ENCODE results near the gene C2. TPM values are rescaled to one million over a fixed set of nuclear protein-coding genes. Genes with fewer than 3 reads are reported as not detected.

The C2 gene
- under 1 TPM; 0.61 to 0.80 TPM for total RNA-seq

DNA sequence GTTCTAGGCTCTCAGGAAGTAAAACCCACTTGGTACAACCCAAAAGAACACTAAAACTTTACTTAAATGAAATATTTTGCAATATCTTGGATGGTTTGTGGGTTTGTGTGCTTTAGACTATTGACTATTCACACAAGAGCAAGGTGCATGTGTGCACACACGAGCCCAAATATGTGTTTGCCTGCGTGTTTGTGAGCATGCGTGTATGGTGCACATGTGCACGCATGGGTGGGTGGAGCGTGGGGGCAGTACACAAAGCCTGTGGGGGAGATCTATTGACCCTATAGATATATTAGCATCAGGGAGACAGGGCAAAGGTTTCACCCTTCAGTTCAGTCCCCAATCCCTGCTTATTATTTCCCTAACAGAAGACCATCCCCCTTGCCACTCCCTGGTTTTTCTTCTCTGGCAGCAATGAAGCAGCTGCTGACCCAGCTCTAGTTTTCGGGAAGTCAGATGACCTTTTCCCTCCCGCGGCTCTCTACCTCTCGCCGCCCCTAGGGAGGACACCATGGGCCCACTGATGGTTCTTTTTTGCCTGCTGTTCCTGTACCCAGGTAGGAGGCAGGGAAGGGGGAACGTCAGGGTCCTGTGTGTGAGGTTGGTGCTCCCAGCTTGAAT is at the start of gene C2:
C2 (plus strand) TSS at position 476 of the 621 bp plus-strand sequence; CDS start at position 512, 36 bp downstream.
- Mint-ChIP-seq H3K4me1 (no peaks in the 10 kb centered on the region), H3K4me3 (no peak within 1 kb of the TSS), H3K9me3 (ENCODE audit: low read depth) (no peaks in the 10 kb centered on the region), H3K27ac (no peak within 1 kb of the TSS), H3K27me3 (peaks cover 5% of the 10 kb centered on the region), H3K36me3 (no peaks in the 10 kb centered on the region)
- DNase-seq: no peak
- no peak for ATAC-seq
- CTCF ChIA-PET: no interaction called here

DNA sequence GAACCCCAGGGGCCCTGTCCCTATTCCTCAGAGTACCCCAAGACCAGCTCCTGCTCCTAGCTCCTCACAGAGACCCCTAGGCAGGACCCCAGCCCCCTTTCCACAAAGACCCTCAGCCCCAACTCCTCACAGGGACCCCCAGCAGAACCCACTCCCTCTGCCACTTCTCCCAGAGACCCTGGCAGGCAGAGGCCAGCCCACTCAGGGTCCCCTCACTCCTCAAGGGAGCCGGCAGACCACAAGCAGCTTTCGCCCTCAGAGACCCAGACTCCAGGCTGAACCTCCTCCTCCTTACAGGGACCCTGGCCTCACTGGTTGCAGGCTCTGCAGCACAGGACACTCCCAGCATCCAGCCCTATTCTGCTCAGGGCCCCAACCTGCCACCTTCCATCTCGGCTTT is 49.3 kb upstream of the C2 start:
- CTCF ChIA-PET: no interaction called here
- Mint-ChIP-seq H3K4me1 (peaks cover 2% of the 10 kb centered on the region), H3K27me3 (no peaks in the 10 kb centered on the region), H3K9me3 (ENCODE audit: low read depth) (no peaks in the 10 kb centered on the region), H3K36me3 (peaks cover 13% of the 10 kb centered on the region), H3K4me3 (no peak overlapping the region), H3K27ac (no peak overlapping the region)
- DNase-seq: no peak
- ATAC-seq: no peak

DNA sequence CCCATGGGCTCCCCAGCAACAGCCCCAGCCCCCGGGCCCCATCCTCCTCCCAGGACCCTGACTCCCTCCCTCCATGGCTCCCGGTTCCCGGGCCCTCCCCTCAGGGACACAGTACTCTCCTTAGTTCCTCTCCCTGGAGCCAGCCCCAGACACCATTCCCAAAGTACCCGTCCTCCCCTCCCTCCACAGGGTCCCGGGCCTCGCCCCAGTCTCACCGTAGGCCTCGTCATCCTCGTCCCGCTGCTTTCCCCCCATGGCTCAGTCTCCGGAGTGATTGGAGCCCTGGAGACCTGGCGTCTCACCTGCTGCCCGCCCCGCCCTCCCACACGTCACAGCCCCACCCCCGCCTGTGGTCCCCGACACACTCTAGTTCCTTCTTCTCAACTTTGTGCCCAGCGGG is 48.8 kb upstream of the C2 start, which contains the start of gene SLC44A4:
SLC44A4 (minus strand) TSS at position 272 of the 400 bp plus-strand sequence; CDS start at position 255, 17 bp downstream.
- H3K4me3 Mint-ChIP-seq: no peak within 1 kb of the TSS
- no peak within 1 kb of the TSS for H3K27ac Mint-ChIP-seq
- no peaks in the 10 kb centered on the region for H3K9me3 Mint-ChIP-seq (ENCODE audit: low read depth)
- ATAC-seq (no peak), DNase-seq (no peak)
- CTCF ChIA-PET: no interaction called here
- H3K36me3 Mint-ChIP-seq: peaks cover 13% of the 10 kb centered on the region
- peaks cover 2% of the 10 kb centered on the region for H3K4me1 Mint-ChIP-seq
- no peaks in the 10 kb centered on the region for H3K27me3 Mint-ChIP-seq

DNA sequence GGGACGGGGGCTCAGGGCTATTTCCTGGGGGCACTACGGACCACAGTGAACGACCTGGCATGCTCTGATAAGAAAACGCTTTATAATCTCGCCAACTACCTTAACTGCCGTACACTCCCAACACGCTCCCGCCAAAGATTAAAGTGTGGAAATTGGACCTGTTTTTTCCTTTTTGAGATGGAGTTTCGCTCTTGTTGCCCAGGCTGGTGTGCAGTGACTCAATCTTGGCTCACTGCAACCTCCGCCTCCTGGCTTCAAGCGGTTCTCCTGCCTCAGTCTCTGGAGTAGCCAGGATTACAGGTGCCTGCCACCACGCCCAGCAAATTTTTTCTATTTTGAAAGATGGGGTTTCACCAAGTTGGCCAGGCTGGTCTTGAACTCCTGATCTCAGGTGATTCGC is 48.4 kb upstream of the C2 start:
- Mint-ChIP-seq H3K27me3 (no peaks in the 10 kb centered on the region), H3K27ac (no peak overlapping the region), H3K9me3 (ENCODE audit: low read depth) (no peaks in the 10 kb centered on the region), H3K4me3 (no peak overlapping the region), H3K4me1 (peaks cover 2% of the 10 kb centered on the region), H3K36me3 (peaks cover 13% of the 10 kb centered on the region)
- no peak for DNase-seq
- CTCF ChIA-PET: no interaction called here
- ATAC-seq: no peak

DNA sequence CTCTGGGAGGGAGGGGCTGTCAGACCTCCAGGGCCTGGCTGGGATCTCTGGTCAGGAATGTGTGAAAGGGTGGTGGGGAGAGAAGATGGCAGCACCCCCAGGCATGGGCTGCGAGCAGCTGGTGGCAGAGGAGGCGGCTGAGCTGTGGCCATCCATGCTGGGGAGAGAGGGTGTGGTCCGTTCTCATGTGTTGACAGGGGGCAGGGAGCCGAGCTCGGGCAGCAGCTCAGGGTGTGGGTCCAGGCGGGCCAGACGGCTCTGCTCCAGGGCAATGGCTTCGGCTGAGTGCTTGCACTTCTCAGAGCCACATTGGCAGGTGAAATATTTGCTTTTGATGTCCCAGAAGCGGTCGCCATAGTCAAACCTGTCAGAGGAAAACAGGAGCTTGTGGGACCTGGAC is 47.6 kb upstream of the C2 start:
- H3K9me3 Mint-ChIP-seq (ENCODE audit: low read depth): no peaks in the 10 kb centered on the region
- peaks cover 2% of the 10 kb centered on the region for H3K4me1 Mint-ChIP-seq
- peaks cover 13% of the 10 kb centered on the region for H3K36me3 Mint-ChIP-seq
- ATAC-seq (no peak), DNase-seq (no peak)
- no peaks in the 10 kb centered on the region for H3K27me3 Mint-ChIP-seq
- no peak overlapping the region for H3K27ac Mint-ChIP-seq
- CTCF ChIA-PET: interaction anchor here (1.4 kb wide), 1 partner anchor 9 kb away, joined by 5 read pairs; no protein-coding TSS in a partner anchor
- H3K4me3 Mint-ChIP-seq: no peak overlapping the region

DNA sequence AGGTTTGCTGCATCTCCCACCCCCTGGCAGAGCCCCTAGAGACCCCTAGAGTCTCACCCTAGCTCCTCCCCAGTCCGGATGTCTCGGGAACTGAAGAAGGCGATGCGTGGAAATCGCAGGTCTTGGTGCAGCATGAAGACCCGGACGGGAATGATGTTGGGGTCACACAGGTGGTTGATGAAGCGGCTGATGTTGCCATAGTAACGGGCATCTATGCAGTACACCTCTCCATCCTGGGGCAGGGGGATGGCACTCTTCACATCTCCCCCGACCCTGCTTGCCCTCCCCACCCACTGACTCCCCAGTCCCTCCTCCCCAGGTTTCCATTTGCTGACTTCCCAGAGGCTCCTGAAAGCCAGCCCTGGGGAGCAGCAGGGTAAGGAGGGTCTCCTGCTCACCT is 46.9 kb upstream of the C2 start:
- DNase-seq: no peak
- no peak overlapping the region for H3K27ac Mint-ChIP-seq
- H3K4me3 Mint-ChIP-seq: no peak overlapping the region
- H3K27me3 Mint-ChIP-seq: no peaks in the 10 kb centered on the region
- CTCF ChIA-PET: interaction anchor here (1.4 kb wide), 1 partner anchor 8 kb away, joined by 5 read pairs; no protein-coding TSS in a partner anchor
- H3K36me3 Mint-ChIP-seq: peaks cover 13% of the 10 kb centered on the region
- no peaks in the 10 kb centered on the region for H3K9me3 Mint-ChIP-seq (ENCODE audit: low read depth)
- peaks cover 2% of the 10 kb centered on the region for H3K4me1 Mint-ChIP-seq
- no peak for ATAC-seq

DNA sequence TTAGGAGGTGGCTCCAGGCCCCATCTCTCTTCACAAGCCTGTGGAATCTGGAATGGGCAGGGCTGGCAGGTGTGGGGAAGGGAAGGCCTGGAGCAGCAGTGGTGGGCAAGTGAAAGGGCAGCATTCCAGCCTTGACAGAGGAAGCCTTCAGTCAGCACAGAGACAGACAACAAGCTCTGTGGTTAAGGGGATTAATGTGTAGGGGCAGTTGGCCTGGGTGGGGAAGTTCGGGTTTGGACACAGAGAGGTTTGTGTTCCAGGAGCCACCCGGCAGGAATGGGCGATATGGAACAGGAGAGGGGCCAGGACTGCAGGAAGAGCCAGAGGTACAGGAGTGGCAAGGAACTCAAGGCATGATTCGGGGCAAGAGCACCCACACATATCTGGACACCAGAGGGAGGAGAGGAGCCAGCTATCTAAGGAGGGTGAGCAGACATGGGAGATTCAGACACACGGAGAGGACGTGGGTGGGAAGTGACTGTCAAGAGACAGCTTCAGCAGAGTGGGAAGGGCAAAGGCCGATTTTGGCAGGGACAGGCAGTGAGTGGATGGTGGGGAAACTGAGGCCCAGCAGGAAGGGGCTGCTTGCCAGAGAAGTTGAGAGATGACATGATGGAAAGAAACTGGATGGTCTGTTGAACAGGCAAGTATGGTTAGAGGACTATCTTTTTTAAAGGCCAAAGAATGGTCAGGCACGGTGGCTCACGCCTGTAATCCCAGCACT is 46.2 kb upstream of the C2 start:
- ATAC-seq (no peak), DNase-seq (no peak)
- Mint-ChIP-seq H3K4me1 (no peaks in the 10 kb centered on the region), H3K27ac (no peak overlapping the region), H3K9me3 (ENCODE audit: low read depth) (no peaks in the 10 kb centered on the region), H3K36me3 (peaks cover 17% of the 10 kb centered on the region), H3K27me3 (no peaks in the 10 kb centered on the region), H3K4me3 (no peak overlapping the region)
- CTCF ChIA-PET: interaction anchor here (0.7 to 1.0 kb wide), 2 partner anchors 10 to 50 kb away, joined by 3 read pairs; no protein-coding TSS in a partner anchor

DNA sequence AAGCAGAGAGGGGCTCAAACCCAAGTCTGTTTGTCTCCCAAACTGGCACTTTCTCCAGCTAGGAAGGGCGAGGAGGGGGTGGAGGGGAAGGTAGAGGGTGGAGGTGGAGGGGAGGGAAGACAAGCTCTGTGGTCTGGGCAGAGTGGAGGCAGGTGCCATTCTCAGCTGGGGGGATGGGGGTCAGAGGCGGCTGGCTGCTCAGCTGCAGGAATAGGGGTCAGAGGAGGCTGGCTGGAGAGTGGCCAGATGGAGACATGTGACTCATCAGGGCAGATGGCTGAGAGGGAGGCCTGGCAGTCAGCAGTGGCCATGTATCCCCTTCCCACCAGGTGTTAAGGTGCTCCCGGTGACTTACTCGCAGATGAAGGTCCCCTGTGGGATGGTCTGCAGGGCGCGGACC is 45.2 kb upstream of the C2 start:
- Mint-ChIP-seq H3K4me1 (no peaks in the 10 kb centered on the region), H3K27ac (no peak overlapping the region), H3K36me3 (peaks cover 20% of the 10 kb centered on the region), H3K4me3 (no peak overlapping the region), H3K9me3 (ENCODE audit: low read depth) (no peaks in the 10 kb centered on the region), H3K27me3 (no peaks in the 10 kb centered on the region)
- CTCF ChIA-PET: no interaction called here
- ATAC-seq: no peak
- DNase-seq: no peak

DNA sequence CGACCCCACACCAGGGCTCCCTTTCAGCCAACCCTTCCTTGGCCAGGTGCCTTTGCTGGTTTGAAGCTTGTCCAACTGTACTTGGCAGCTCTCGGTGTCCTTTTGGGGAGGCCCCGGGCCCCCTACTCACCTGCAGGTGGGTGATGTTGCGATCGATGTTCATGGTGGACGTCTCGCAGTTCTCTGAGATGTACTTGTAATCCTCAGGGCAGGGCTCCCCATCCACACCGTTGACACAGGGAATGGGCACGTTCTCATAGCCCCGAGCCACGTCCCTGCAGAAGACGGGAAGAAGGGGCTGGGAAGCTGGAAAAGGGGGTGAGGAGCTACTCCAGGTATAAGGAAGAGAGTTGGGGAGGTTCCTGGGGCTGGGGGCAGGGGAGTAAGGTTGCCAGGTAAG is 43.8 kb upstream of the C2 start:
- H3K9me3 Mint-ChIP-seq (ENCODE audit: low read depth): no peaks in the 10 kb centered on the region
- H3K4me3 Mint-ChIP-seq: no peak overlapping the region
- no peak overlapping the region for H3K27ac Mint-ChIP-seq
- no peak for DNase-seq
- CTCF ChIA-PET: interaction anchor here (1.3 kb wide), 1 partner anchor 15 kb away, joined by 3 read pairs; no protein-coding TSS in a partner anchor
- H3K27me3 Mint-ChIP-seq: no peaks in the 10 kb centered on the region
- no peaks in the 10 kb centered on the region for H3K4me1 Mint-ChIP-seq
- H3K36me3 Mint-ChIP-seq: peaks cover 23% of the 10 kb centered on the region
- no peak for ATAC-seq

DNA sequence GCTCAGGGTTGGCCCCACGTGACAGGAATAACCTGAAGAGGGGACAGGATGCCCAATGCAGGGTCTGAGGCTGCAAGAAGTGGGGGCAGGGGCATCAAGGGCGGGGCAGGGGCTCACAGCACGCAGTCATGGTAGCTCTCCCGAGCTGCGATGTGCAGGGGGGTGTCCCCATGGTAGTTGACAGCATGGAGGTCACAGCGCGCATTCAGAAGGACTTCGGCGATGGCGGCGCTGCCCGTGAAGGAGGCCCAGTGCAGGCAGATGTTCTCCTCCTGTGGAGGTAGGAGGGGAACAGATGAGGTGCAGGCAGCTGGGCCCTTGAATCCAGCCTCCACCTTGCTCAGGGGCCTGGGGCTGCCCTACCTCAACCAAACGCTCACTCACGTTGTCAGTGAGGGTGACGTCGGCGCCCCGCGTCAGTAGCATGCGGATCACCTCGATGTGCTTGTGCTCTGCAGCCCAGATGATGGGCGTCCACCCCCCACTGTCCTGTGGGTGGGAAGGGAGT is 42.9 kb upstream of the C2 start:
- Mint-ChIP-seq H3K36me3 (peaks cover 26% of the 10 kb centered on the region), H3K4me3 (no peak overlapping the region), H3K4me1 (no peaks in the 10 kb centered on the region), H3K9me3 (ENCODE audit: low read depth) (no peaks in the 10 kb centered on the region), H3K27me3 (no peaks in the 10 kb centered on the region), H3K27ac (no peak overlapping the region)
- CTCF ChIA-PET: no interaction called here
- DNase-seq: no peak
- ATAC-seq: no peak

DNA sequence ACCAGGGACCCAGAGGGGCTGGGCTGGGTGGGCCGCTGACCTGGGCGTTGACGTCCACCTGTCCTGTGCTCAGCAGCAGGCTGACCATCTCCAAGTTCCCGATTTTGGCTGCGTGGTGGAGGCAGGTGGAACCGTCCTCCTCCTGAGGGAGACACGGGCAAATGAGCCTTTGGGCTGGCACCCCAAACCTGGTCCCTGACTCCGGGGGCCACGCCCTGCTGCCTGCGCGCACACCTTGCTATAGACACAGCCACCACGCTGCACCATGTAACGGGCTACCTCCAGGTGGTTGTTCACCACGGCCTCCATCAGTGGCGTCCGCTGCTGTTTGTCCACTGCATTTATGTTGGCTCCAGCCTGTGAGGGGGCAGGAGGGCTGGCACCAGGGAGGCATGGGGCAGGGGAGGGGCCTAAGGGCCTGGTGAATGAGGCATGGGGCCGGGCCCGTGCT is 41.0 kb upstream of the C2 start:
- no peak overlapping the region for H3K27ac Mint-ChIP-seq
- CTCF ChIA-PET: interaction anchor here (1.9 kb wide), 1 partner anchor 24 kb away, joined by 7 read pairs; the partner anchor contains the start of gene NEU1

DNA sequence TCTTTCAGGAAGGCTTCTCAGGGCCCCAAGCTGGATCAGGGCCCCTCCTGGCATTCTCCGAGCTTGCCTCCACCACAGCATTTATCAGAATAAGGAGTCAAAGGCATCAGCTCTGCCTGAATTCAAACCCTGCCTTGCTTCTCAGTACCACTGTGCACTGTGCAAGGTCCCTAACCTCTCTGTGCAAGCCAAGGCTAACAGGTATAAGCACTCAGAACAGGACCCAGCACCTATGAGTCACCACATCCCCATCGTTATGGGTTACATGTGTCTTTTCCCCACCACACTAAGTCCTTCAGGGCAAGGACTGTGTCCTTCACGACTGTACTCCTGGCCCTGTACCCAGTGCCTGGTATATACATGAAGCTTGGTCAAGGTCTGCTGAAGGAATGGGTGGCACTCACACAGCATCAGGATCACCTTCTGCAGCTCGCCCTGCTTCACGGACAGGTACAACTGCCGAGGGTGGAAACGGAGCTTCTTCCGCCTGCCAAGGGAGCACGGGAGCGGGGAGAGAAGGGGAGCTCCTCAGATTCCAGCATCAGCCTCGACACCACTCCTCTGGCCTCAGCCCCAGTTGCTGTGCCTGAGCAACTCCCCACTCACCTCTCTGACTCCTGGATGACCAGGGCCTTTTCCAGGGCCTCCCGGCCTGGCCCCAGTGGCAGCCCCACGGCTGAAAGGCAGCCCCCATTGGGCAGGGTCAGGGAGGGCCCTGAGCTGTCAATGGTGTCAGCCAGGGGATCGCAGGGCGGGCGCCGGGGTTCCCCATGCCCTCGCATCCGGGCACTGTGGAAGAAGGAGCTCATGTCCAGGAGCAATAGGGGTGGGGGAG is 40.1 kb upstream of the C2 start:
- DNase-seq: no peak
- H3K36me3 Mint-ChIP-seq: peaks cover 24% of the 10 kb centered on the region
- CTCF ChIA-PET: interaction anchor here (0.6 to 2.1 kb wide), 3 partner anchors 13 to 60 kb away, joined by 3 to 8 read pairs (median 7); partner anchors contain the start of genes HSPA1B and NEU1
- H3K9me3 Mint-ChIP-seq (ENCODE audit: low read depth): no peaks in the 10 kb centered on the region
- ATAC-seq: peak; percentile 18
- no peak overlapping the region for H3K27ac Mint-ChIP-seq
- no peaks in the 10 kb centered on the region for H3K27me3 Mint-ChIP-seq
- H3K4me3 Mint-ChIP-seq: no peak overlapping the region
- H3K4me1 Mint-ChIP-seq: peaks cover 3% of the 10 kb centered on the region

More for the DNA sequence above, 41.0 kb upstream of the C2 start:
- no peak overlapping the region for H3K4me3 Mint-ChIP-seq
- DNase-seq: no peak
- H3K9me3 Mint-ChIP-seq (ENCODE audit: low read depth): no peaks in the 10 kb centered on the region
- H3K36me3 Mint-ChIP-seq: peaks cover 26% of the 10 kb centered on the region
- no peaks in the 10 kb centered on the region for H3K27me3 Mint-ChIP-seq
- no peaks in the 10 kb centered on the region for H3K4me1 Mint-ChIP-seq
- no peak for ATAC-seq

Data from activated CD8-positive, alpha-beta memory T cell treated with anti-CD3 and anti-CD28 coated beads, Interleukin-2, amount 10 ng/mL, durations not matched to agents 7 days and 5 days (primary cell).